GM12878 (cell line): Measurements from ENCODE around the gene RNU11. TPM values are rescaled to one million over a fixed set of nuclear protein-coding genes. Genes with fewer than 3 reads are reported as not detected.
A peak's percentile ranks its signal among the peaks of the same experiment; 100 is the strongest.

ENCODE experiments used
- BMI1 ChIP-seq: fragments of 450-650 bp; IDR thresholded peaks from 2 replicates; pipeline ENCODE4 v1.6.1; 2016; ENCODE audit warnings: mild to moderate bottlenecking, moderate library complexity, borderline replicate concordance
- ETV6 ChIP-seq, 2 experiments: fragments of 450-650 bp in 1 of 2; IDR thresholded peaks in 1 of 2; conservative IDR thresholded peaks in 1 of 2; 2 replicates each; pipeline ENCODE4 v1.6.1; 2014; ENCODE audit warnings: antibody characterized with exemption in 1 of 2, borderline replicate concordance in 1 of 2, low read depth in 1 of 2, mild to moderate bottlenecking in 1 of 2, moderate library complexity in 1 of 2
- HSF1 ChIP-seq: fragments of 150-350 bp; IDR thresholded peaks from 2 replicates; pipeline ENCODE4 v1.6.1; 2014; ENCODE audit warnings: mild to moderate bottlenecking, low read depth, low read length
- KLF5 ChIP-seq: fragments of 450-650 bp; IDR thresholded peaks from 2 replicates; pipeline ENCODE4 v1.6.1; 2014; ENCODE audit warnings: mild to moderate bottlenecking; ENCODE audit not compliant: partially characterized antibody
- MEF2B ChIP-seq: fragments of 450-650 bp; IDR thresholded peaks from 2 replicates; pipeline ENCODE4 v1.6.1; 2018; ENCODE audit warnings: mild to moderate bottlenecking, moderate library complexity; ENCODE audit not compliant: partially characterized antibody, poor library complexity, severe bottlenecking
- NFXL1 ChIP-seq: fragments of 450-650 bp; IDR thresholded peaks from 2 replicates; pipeline ENCODE4 v1.6.1; 2017; ENCODE audit warnings: antibody characterized with exemption, mild to moderate bottlenecking, borderline replicate concordance
- NKRF ChIP-seq: fragments of 450-650 bp; conservative IDR thresholded peaks from 2 replicates; pipeline ENCODE4 v1.6.1; 2017; ENCODE audit warnings: mild to moderate bottlenecking, moderate library complexity
- NR2C2 ChIP-seq: IDR thresholded peaks from 2 replicates; pipeline ENCODE4 v1.6.1; 2011; ENCODE audit warnings: borderline replicate concordance, low read depth; ENCODE audit not compliant: control insufficient read depth, insufficient read length
- PBX3 ChIP-seq: IDR thresholded peaks from 2 replicates; pipeline ENCODE4 v1.6.1; 2011; ENCODE audit warnings: mild to moderate bottlenecking, low read depth, low read length, moderate library complexity; ENCODE audit not compliant: insufficient replicate concordance
- PRDM15 ChIP-seq: fragments of 450-650 bp; formaldehyde crosslinking; IDR thresholded peaks from 2 replicates; pipeline ENCODE4 v1.4.0; 2020; ENCODE audit warnings: mild to moderate bottlenecking, moderate library complexity
- RAD51 ChIP-seq: fragments of 450-650 bp; IDR thresholded peaks from 2 replicates; pipeline ENCODE4 v1.6.1; 2016; ENCODE audit warnings: moderate library complexity, mild to moderate bottlenecking, inconsistent platforms
- RCOR1 ChIP-seq: conservative IDR thresholded peaks from 2 replicates; pipeline ENCODE4 v1.6.1; 2012; ENCODE audit warnings: low read depth, low read length, improper control_type of control experiment
- SMC3 ChIP-seq: IDR thresholded peaks from 2 replicates; pipeline ENCODE4 v1.6.1; 2011; ENCODE audit warnings: low read length, improper control_type of control experiment, borderline replicate concordance
- SUPT20H ChIP-seq: IDR thresholded peaks from 2 replicates; pipeline ENCODE4 v1.6.1; 2011; ENCODE audit warnings: low read depth, mild to moderate bottlenecking, low read length, moderate library complexity, borderline replicate concordance; ENCODE audit not compliant: control insufficient read depth
- TBL1XR1 ChIP-seq: IDR thresholded peaks from 2 replicates; pipeline ENCODE4 v1.6.1; 2012; ENCODE audit warnings: low read depth, low read length, improper control_type of control experiment
- YBX1 ChIP-seq: fragments of 450-650 bp; IDR thresholded peaks from 2 replicates; pipeline ENCODE4 v1.6.1; 2016; ENCODE audit warnings: antibody characterized with exemption
- ZBTB33 ChIP-seq: fragments of 450-650 bp; IDR thresholded peaks from 2 replicates; pipeline ENCODE4 v1.6.1; 2017; ENCODE audit warnings: mild to moderate bottlenecking
- ZSCAN29 ChIP-seq: fragments of 450-650 bp; IDR thresholded peaks from 2 replicates; pipeline ENCODE4 v1.6.1; 2017; ENCODE audit warnings: mild to moderate bottlenecking, moderate library complexity
- polyA plus RNA-seq, 11 experiments: library from polyadenylated mRNA; depleted of rRNA in 4 of 11; unstranded in 6 of 11; stranded (reverse) in 5 of 11; fragments of >200 nt; fragmentation: Nextera tagmentation in 4 of 11; fragmentation: Illumina TruSeq in 1 of 11; extraction: Ambion mirVana in 4 of 11; extraction: Trizol in 1 of 11; gene quantifications; 1 replicate in 1 of 11; 2 replicates in 10 of 11; pipeline versions ENCODE4 v1.2.1 to v1.2.3, GENCODE V29; 2011 to 2016; ENCODE audit warnings: inconsistent platforms in 2 of 11, missing spikeins in 2 of 11, low read depth in 1 of 11
- total RNA-seq, 4 experiments: library from RNA; depleted of rRNA in 3 of 4; stranded (reverse); fragments of >200 nt in 3 of 4; fragmentation: Illumina TruSeq in 1 of 4; extraction: Trizol in 1 of 4; gene quantifications; 2 replicates each; pipeline versions ENCODE4 v1.2.1 to v1.2.3, GENCODE V29; 2013 to 2021

RNU11 gene
- total and polyA plus RNA-seq, 10 of the 15 experiments (the other 5 are each of a cell fraction or from before 2014, with no cell fraction given) = under 0.01 TPM; not detected in 9

GRCh38 chr1:28668956-28669723 is 20.7 kb downstream of the RNU11 start (continued):
- TF ChIP-seq PBX3 (no peak), ZBTB33 (no peak), MEF2B (no peak), ETV6 (conservative IDR thresholded peaks at IDR 0.05 in 1 of 2, IDR thresholded peaks at IDR 0.05 in 1 of 2; ENCODE audit: borderline replicate concordance in 1 of 2, low read depth in 1 of 2) (no peak), NKRF (peak; percentile 31; the same call in 1 of the 2 replicates), RAD51 (no peak), ZSCAN29 (0 out of 2 replicates have a peak, but pooled peaks have one; percentile 45), SUPT20H (no peak), YBX1 (no peak), PRDM15 (CRISPR knock-in tag) (no peak), NFXL1 (no peak), BMI1 (no peak), SMC3 (no peak), HSF1 (no peak), NR2C2 (no peak), RCOR1 (no peak), KLF5 (no peak), TBL1XR1 (no peak)
